Activated naive CD4-positive, alpha-beta T cell treated with anti-CD3 and anti-CD28 coated beads, Interleukin-2, amount 50 U/mL, for 16 hours (primary cell): ENCODE results near the gene ZNF655.
A peak's percentile ranks its signal among the peaks of the same experiment; 100 is the strongest.
"Not testable (repeated sequence)": the region's sequence is repeated elsewhere in the genome, so short reads cannot be mapped to it uniquely, and the experiment has no call there.

Source experiments
- DNase-seq: peaks from one replicate; pipeline ENCODE4 v3.0.0-alpha.2; 2020

Gene ZNF655

GRCh38 chr7:99558306-99559174 is at the start of gene ZNF655:
ZNF655 (plus strand) TSS chr7:99558642; CDS start chr7:99560560, 1,918 bp downstream.
- DNase-seq, result peak; percentile 89

GRCh38 chr7:99514050-99514449 is 44.4 kb upstream of the ZNF655 start:
- DNase-seq, result no peak

DNA sequence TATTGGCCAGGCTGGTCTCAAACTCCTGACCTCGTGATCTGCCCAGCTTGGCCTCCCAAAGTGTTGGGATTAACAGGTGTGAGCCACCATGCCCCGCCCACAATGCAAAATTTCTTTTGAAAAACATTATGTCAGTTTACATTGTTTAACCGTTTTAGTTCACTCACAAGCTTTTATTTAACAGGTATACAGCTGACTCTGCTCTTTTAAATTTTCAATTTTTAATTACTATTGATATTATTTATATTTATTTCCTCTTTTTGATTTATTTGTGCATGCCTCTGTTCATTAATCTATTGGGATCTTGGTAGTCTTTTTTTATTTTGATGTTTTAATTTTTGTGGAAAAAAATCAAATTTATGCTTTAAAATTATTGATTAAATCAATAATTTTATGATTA is 37.0 kb upstream of the ZNF655 start:
- DNase-seq, result no peak

GRCh38 chr7:99525713-99526440 is 32.6 kb upstream of the ZNF655 start:
- DNase-seq, result peak; percentile 16

DNA sequence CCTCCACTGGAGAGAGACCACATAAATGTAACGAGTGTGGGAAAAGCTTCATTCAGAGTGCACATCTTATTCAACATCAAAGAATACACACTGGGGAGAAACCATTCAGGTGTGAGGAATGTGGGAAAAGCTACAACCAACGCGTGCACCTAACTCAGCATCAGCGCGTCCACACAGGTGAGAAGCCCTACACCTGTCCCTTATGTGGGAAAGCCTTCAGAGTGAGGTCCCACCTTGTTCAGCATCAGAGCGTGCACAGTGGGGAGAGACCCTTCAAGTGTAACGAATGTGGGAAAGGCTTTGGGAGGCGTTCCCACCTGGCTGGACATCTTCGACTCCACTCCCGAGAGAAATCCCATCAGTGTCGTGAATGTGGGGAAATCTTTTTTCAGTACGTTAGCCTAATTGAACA is 27.1 kb upstream of the ZNF655 start:
- DNase-seq, result no peak

DNA sequence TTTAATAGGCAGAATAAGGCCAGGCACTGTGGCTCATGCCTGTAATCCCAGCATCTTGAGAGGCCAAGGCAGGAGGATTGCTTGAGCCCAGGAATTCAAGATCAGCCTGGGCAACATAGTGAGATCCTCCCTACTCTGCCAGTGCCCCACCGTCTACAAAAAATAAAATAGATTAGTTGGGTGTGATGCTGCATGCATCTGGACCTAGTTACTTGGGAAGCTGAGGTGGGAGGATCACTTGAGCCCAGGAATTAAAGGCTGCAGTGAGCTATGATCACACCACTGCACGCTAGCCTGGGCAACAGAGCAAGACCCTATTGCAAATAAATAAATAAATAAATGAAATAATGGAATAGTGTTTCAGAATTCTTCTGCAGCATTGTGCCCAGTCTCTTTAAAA is 22.8 kb upstream of the ZNF655 start:
- DNase-seq, result no peak

DNA sequence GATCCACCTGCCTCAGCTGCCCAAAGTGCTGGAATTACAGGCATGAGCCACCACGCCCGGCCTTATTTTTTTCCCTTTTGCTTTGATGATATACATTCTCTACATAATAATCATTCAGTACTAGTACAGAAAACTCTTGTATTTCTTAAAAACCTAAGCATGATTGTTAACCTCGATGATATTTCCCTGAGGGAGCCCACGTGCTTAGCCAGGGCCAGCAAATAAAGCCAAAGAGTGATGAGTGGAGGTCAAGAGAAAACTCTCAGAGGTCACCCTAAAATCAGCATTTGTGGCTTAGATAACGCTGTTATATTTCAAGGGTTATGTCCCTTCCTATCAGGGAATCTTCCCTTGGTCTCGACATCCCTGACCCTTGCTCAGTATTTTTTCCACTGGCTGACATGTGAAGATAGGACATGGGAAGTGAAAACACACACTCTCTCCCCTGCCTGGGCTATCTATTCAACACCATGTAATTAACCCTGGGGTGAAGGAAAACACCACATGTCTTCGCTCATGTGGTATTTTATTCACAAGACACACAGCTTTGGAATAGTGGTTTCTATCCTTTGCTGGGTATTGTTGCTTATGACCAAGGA is 19.1 kb upstream of the ZNF655 start:
- no peak for DNase-seq

GRCh38 chr7:99540542-99540941 is 17.9 kb upstream of the ZNF655 start:
- no peak for DNase-seq

DNA sequence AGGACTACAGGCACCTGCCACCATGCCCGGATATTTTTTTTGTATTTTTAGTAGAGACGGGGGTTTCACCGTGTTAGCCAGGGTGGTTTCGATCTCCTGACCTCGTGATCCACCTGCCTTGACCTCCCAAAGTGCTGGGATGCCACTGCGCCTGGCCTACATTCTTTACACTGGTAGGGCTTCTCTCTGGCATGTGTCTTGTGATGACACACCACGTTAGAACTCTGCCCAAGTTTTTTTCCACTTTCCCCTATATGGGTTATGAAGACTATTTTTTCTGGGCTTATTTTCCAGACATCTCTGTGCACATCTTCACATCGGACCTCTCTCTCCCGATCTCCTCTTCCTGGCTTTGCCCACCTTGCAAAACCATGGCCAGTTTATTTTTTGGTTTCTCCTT is 17.2 kb upstream of the ZNF655 start:
- no peak for DNase-seq

- no peak for DNase-seq
Observed at GRCh38 chr7:99543081-99543671, 15.3 kb upstream of the ZNF655 start.

- DNase-seq, result no peak
Observed at GRCh38 chr7:99543916-99544315, 14.5 kb upstream of the ZNF655 start.

DNA sequence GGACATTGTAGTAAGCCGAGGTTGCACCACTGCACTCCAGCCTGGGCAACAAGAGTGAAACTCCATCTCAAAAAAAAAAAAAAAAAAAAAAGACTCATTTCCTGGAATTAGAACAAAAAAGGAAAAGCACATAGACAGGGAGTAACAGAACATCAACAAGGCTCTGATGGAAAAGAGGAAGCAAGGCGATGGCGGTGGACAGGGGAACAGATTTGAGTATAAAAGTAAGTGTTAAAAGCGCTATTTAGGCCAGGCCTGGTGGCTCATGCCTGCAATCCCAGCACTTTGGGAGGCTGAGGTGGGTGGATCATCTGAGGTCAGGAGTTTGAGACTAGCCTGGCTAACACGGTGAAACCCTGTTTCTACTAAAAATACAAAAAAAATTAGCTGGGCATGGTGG is 13.1 kb upstream of the ZNF655 start:
- DNase-seq, result not testable (repeated sequence)

- not testable (repeated sequence) for DNase-seq
Observed at GRCh38 chr7:99549545-99549944, 8.9 kb upstream of the ZNF655 start.

DNA sequence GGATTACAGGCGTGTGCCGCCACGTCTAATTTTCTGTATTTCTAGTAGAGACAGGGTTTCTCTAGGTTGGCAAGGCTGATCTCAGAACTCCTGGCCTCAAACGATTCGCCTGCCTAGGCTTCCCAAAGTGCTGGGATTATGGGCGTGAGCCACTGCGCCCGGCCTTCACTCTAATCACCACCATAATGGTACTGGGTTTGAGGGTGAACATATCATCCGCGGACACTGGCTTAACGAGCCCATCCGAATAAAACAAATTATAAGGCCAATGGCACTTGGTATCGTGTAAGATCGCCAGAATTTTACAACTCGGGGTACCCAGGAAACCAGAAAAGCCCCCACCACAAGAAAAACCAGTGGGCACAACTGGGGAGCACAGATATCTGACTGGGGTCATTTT is 7.1 kb upstream of the ZNF655 start:
- no peak for DNase-seq

DNA sequence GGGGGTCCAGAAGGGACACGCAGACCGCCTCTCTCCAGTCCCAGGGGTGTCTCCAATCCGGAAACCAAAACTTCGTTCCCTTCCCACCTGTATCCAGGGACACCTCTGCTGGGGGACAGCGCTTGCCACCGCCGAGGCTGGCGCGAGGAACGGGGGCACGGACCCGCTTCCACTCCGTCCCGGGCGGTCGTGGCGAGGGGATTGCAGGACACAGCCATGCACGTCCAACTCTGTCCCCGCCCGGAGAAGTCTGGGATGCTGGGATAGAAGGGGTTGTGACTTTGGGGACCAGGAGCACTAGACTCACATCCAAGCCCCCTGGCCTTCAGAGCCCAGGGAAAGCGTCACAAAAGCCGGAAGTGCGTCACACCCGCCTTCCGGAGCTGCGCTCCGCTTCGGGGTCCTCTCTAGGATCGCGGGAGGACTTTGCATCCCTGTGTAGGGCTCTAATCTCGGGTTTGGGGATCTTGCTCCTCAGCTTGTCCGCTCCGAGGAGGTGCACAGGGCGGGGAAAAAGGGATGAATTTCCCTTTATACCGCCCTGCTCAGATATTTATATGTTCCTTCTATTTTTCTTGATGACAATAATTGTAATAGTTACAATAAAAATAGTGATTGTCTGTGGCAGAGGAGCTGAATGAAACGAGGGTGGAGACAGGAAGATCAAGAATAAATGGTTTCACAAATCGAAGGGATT is 6.5 kb upstream of the ZNF655 start, which contains the start of gene FAM200A:
Gene FAM200A, minus strand, starts transcription at position 348 of the 697 bp plus-strand sequence. CDS start 3,707 bp downstream, outside the sequence.
- DNase-seq, result peak; percentile 85

DNA sequence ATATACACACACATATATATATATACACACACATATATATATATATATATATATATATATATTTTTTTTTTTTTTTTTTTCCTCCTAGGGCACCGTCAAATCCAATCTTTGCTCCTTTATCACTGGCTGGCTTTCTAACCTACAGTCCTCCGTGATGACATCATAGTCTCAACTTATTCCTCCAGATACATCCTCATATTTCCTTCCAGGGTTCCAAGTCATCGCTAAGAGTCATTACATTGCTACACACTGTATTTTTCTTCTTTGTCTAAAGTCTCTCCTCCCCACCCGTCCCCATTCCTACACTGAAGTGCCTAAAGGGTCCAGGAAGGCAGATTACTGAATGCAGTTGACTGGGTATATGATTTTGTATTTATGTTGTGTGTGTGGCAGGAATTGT is 5.4 kb upstream of the ZNF655 start:
- no peak for DNase-seq

DNA sequence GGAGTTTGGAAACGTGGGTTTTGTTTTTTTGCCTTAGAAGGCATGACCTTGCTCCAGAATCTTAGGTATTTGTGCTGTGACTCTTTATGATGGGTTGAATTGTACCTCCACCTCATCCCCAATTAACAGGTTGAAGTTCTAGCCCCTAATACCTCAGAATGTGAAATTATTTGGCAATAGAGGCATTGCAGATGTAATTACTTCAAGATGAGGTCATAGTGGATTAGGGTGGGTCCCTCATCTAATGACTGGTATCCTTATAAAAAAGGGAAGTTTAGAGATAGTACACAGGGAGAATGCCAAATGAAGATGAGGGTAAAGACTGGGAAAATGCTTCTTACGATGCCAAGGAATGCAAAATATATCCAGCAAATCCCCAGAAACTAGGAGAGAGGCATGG is 3.5 kb upstream of the ZNF655 start:
- no peak for DNase-seq

DNA sequence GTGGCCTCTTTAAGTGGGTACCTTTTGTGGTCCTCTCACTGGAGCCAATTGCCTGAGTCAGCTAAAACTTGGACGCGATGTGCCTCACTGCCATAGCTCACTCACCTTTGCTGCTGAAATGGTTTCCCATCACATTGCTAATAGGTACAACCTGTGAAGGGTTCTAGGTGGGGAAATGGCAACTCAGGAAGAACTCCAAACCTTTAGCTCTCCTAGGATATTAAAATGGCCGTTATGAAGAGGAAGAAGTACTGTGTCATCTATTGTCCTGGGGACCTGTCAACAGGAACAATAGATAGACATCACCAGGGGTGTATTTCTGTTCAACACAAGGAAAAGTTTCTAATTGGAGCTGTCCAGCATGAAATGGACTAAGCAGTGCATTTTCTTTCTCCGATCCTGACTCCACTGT is 1.2 kb upstream of the ZNF655 start:
- no peak for DNase-seq

DNA sequence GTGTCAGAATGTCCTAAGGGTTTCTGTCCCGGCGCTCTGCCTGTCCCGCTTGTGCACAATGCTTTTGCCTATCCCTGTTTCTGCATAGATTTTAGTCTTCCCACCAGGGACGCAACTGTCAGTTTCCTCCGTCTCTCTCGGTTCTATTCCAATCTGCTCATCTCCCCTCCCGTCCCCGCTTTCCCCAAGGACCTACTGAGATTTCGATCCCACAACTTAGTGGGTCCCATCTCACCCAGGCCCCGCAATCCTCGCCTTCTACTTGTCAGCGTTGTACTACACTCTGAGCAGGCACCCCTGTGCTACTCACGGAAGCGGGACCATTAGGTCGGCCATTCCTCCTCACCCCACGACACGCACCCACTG is 519 bp upstream of the ZNF655 start:
- DNase-seq, result no peak

- no peak for DNase-seq
Observed at GRCh38 chr7:99559175-99559915, 903 bp downstream of the ZNF655 start.

- no peak for DNase-seq
Observed at GRCh38 chr7:99560834-99561736, 2.6 kb downstream of the ZNF655 start.
